Bronchial epithelial cell (primary cell): ENCODE measurements around the gene RPL41. TPM values are rescaled to one million over a fixed set of nuclear protein-coding genes. Genes with fewer than 3 reads are reported as not detected.

Experiments
- DNase-seq: peaks from one replicate; pipeline ENCODE4 v3.0.0-alpha.2; 2010; ENCODE audit warnings: low read depth
- FAIRE-seq: peaks from 2 replicates; lab custom pipeline; 2011; peaks lifted over from hg19 to GRCh38; lab: Jason Lieb, UNC
- H3K27me3 ChIP-seq: 2 replicates; pipeline ENCODE4 v1.5.1; 2011; ENCODE audit warnings: low read length; ENCODE audit not compliant: control insufficient read depth, insufficient read depth
- H3K36me3 ChIP-seq: 2 replicates; pipeline ENCODE4 v1.5.1; 2011; ENCODE audit warnings: low read length; ENCODE audit not compliant: control insufficient read depth, insufficient read depth
- H3K4me3 ChIP-seq: 2 replicates; pipeline ENCODE4 v1.5.1; 2011; ENCODE audit warnings: mild to moderate bottlenecking, low read depth, low read length, control low read depth
- total RNA-seq: library from RNA; depleted of rRNA; stranded (reverse); fragments of >200 nt; gene quantifications from 2 replicates; pipeline ENCODE4 v1.2.1, GENCODE V29; 2014
- TF ChIP-seq, protein P1 (sequence below): IDR thresholded peaks from 2 replicates; pipeline ENCODE4 v1.5.1; 2011; ENCODE audit warnings: mild to moderate bottlenecking, moderate library complexity, low read length, control low read depth, inconsistent platforms; ENCODE audit not compliant: insufficient read depth, severe bottlenecking

Gene RPL41
- total RNA-seq, 1 donor from 2014 or later, result 3,411 TPM

- no peak overlapping the region for H3K4me3 ChIP-seq
- no peaks in the 10 kb centered on the region for H3K27me3 ChIP-seq
- TF ChIP-seq, protein P1, sequence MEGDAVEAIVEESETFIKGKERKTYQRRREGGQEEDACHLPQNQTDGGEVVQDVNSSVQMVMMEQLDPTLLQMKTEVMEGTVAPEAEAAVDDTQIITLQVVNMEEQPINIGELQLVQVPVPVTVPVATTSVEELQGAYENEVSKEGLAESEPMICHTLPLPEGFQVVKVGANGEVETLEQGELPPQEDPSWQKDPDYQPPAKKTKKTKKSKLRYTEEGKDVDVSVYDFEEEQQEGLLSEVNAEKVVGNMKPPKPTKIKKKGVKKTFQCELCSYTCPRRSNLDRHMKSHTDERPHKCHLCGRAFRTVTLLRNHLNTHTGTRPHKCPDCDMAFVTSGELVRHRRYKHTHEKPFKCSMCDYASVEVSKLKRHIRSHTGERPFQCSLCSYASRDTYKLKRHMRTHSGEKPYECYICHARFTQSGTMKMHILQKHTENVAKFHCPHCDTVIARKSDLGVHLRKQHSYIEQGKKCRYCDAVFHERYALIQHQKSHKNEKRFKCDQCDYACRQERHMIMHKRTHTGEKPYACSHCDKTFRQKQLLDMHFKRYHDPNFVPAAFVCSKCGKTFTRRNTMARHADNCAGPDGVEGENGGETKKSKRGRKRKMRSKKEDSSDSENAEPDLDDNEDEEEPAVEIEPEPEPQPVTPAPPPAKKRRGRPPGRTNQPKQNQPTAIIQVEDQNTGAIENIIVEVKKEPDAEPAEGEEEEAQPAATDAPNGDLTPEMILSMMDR, result no peak
- H3K36me3 ChIP-seq, result peaks cover 43% of the 10 kb centered on the region
- FAIRE-seq (no peak), DNase-seq (no peak)
These were observed 47.3 kb downstream of the RPL41 start for GRCh38 chr12:56163533-56164344.

GRCh38 chr12:56164345-56164729 is 47.9 kb downstream of the RPL41 start:
- no peak for DNase-seq
- Histone ChIP-seq H3K4me3 (no peak overlapping the region), H3K36me3 (peaks cover 44% of the 10 kb centered on the region), H3K27me3 (no peaks in the 10 kb centered on the region)
- TF ChIP-seq, protein P1, result no peak
- FAIRE-seq, result no peak

- peaks cover 42% of the 10 kb centered on the region for H3K36me3 ChIP-seq
- FAIRE-seq, result no peak
- no peaks in the 10 kb centered on the region for H3K27me3 ChIP-seq
- no peak overlapping the region for H3K4me3 ChIP-seq
- DNase-seq, result no peak
- TF ChIP-seq, protein P1, result no peak
These were observed 48.9 kb downstream of the RPL41 start for GRCh38 chr12:56165369-56165768.

Other genes with a start within 250 kb of the RPL41 start
- 34.0 and 56.3 TPM in 2 replicates for gene PYM1, start 188.7 kb upstream of the RPL41 start, total RNA-seq
- 81.9 and 88.5 TPM in 2 replicates for gene DGKA, start 185.5 kb upstream of the RPL41 start, total RNA-seq
- 1.8 and 2.6 TPM in 2 replicates for gene PMEL, start 150.6 kb upstream of the RPL41 start, total RNA-seq
- gene CDK2, start 149.8 kb upstream of the RPL41 start, total RNA-seq, result 5.2 and 6.8 TPM in 2 replicates
- gene RAB5B, start 142.6 kb upstream of the RPL41 start, total RNA-seq, result 30.8 and 48.8 TPM in 2 replicates
- 2.1 and 3.6 TPM in 2 replicates for gene SUOX, start 119.4 kb upstream of the RPL41 start, total RNA-seq
- gene IKZF4, start 95.6 kb upstream of the RPL41 start, total RNA-seq, result 0.26 and 0.64 TPM in 2 replicates
- 32.8 and 201 TPM in 2 replicates for gene RPS26, start 74.7 kb upstream of the RPL41 start, total RNA-seq
- gene ERBB3, start 36.5 kb upstream of the RPL41 start, total RNA-seq, result 21.1 and 59.8 TPM in 2 replicates
- 168 and 172 TPM in 2 replicates for gene PA2G4, start 12.1 kb upstream of the RPL41 start, total RNA-seq
- 3.5 and 4.5 TPM in 2 replicates for gene ZC3H10, start 1.6 kb downstream of the RPL41 start, total RNA-seq
- gene ESYT1, start 11.6 kb downstream of the RPL41 start, total RNA-seq, result 253 and 304 TPM in 2 replicates
- gene MYL6B, start 36.0 kb downstream of the RPL41 start, total RNA-seq, result 27.4 and 33.5 TPM in 2 replicates
- gene MYL6, start 41.7 kb downstream of the RPL41 start, total RNA-seq, result 590 and 1,212 TPM in 2 replicates
- 14.0 and 20.4 TPM in 2 replicates for gene SMARCC2, start 72.8 kb downstream of the RPL41 start, total RNA-seq
- 102 and 158 TPM in 2 replicates for gene RNF41, start 105.3 kb downstream of the RPL41 start, total RNA-seq
- gene NABP2, start 107.7 kb downstream of the RPL41 start, total RNA-seq, result 25.3 and 40.5 TPM in 2 replicates
- 0.13 and 0.26 TPM in 2 replicates for gene SLC39A5, start 113.4 kb downstream of the RPL41 start, total RNA-seq
- 6.8 and 11.3 TPM in 2 replicates for gene ANKRD52, start 141.8 kb downstream of the RPL41 start, total RNA-seq
- 2.7 and 5.3 TPM in 2 replicates for gene COQ10A, start 150.3 kb downstream of the RPL41 start, total RNA-seq
- gene CS, start 183.7 kb downstream of the RPL41 start, total RNA-seq, result 64.8 and 89.4 TPM in 2 replicates
- gene CNPY2, start 199.4 kb downstream of the RPL41 start, total RNA-seq, result 59.9 and 91.1 TPM in 2 replicates
- gene PAN2, start 217.4 kb downstream of the RPL41 start, total RNA-seq, result 20.5 and 30.7 TPM in 2 replicates
- gene IL23A, start 222.3 kb downstream of the RPL41 start, total RNA-seq, result 0.13 TPM in 1 of 2 replicates, not detected in the other
- gene STAT2, start 243.5 kb downstream of the RPL41 start, total RNA-seq, result 47.5 and 47.9 TPM in 2 replicates
- gene APOF, start 246.2 kb downstream of the RPL41 start, total RNA-seq, result not detected in 2 replicates